Measurements from ENCODE around the gene LRTM2.

- TF ChIP-seq EZH2 (IDR thresholded peaks at IDR 0.05): no peak
- TF ChIP-seq CTCF (IDR thresholded peaks at IDR 0.05): no peak
- TF ChIP-seq EZH2phosphoT487 (IDR thresholded peaks at IDR 0.05): no peak
These were observed 23.9 kb downstream of the LRTM2 start for GRCh38 chr12:1844223-1844622.
